GM21825 (cell line): ENCODE results near the gene PRKD1.

Experiments
- ATAC-seq: cut with Tn5 transposase; IDR thresholded peaks from one replicate; pipeline ENCODE4 v1.9.1; 2021; ENCODE audit warnings: mild to moderate bottlenecking, moderate library complexity; ENCODE audit not compliant: unreplicated experiment

Gene PRKD1

DNA sequence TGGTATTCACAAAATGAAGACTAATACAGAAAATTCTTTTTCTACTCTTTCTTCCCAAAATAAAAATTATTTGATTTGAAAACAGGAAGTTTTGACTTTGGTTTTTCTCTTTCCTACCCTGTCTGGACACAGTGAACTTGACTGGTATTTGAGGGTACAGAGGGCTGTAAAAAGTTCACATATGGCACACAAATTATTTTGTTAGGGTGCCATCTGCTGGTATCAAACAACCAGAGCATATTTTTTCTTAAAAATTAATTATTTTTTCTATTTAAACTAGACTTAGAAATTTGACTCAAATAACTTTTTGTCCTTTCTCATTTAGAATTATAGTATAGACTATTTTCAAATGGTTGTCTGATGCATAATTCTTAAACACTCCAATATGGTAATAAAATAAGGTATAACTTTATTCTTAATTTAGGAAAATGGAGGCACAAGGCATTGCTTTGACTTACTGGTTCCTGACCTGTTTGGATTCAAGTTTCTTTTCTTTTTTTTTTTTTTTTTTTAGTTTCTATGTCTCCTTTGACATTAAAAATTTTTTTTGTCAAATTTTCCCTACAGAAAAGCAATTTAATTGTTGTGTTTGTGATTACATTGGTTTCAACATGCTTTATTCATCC is 390.6 kb downstream of the PRKD1 start:
- ATAC-seq: no peak

- ATAC-seq: no peak
These were observed 398.2 kb downstream of the PRKD1 start for GRCh38 chr14:29529418-29529817.

GRCh38 chr14:29528889-29529288 is 398.8 kb downstream of the PRKD1 start:
- ATAC-seq: no peak

DNA sequence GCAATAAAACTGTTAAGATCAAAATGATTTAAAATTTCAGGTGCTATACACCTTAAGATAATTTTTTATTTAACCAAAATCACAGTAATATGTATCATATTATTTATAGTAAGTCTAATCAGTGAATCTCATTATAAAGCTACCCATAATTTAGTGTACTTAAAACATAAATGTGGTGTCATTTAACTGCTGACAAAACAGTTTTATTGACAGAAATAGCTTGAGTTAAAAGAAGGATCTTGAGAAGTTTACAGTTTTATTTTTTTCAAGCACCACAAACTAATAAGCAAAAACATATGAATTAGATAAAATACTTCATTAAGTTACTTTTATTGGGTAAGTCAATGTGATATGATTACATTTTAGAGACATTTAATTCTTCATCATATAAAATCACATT is 400.4 kb downstream of the PRKD1 start:
- ATAC-seq: no peak
